Calu3 (cell line): ENCODE data around the gene CDKN1C. TPM values are rescaled to one million over a fixed set of nuclear protein-coding genes. Genes with fewer than 3 reads are reported as not detected.

Source experiments
- BruUV-seq: library from RNA; stranded (reverse); fragments of 400-500 nt; replicated peaks from 2 replicates; lab custom pipeline; 2021; lab: Mats Ljungman, UMichigan
- CTCF ChIA-PET: fragments of 300-600 bp; sonication (Branson Sonifier 250); formaldehyde crosslinking; loops from one replicate; lab custom pipeline; 2022; ENCODE audit warnings: antibody characterized with exemption; lab: Charles Lee
- DNase-seq: peaks from one replicate; pipeline ENCODE4 v3.0.0; 2022
- H3K27ac Mint-ChIP-seq: one replicate; pipeline ENCODE4 v1.8.0; 2022; ENCODE audit warnings: mixed read lengths; ENCODE audit not compliant: unreplicated experiment
- H3K27me3 Mint-ChIP-seq: one replicate; pipeline ENCODE4 v1.8.0; 2022; ENCODE audit warnings: mixed read lengths; ENCODE audit not compliant: unreplicated experiment
- H3K36me3 Mint-ChIP-seq: one replicate; pipeline ENCODE4 v1.8.0; 2022; ENCODE audit warnings: mild to moderate bottlenecking, moderate library complexity, mixed read lengths; ENCODE audit not compliant: insufficient read depth, unreplicated experiment
- H3K4me1 Mint-ChIP-seq: one replicate; pipeline ENCODE4 v1.8.0; 2022; ENCODE audit warnings: mild to moderate bottlenecking, low read depth, mixed read lengths; ENCODE audit not compliant: unreplicated experiment
- H3K4me3 Mint-ChIP-seq: one replicate; pipeline ENCODE4 v1.8.0; 2022; ENCODE audit warnings: mild to moderate bottlenecking, low read depth, moderate library complexity, mixed read lengths; ENCODE audit not compliant: unreplicated experiment
- H3K9me3 Mint-ChIP-seq: one replicate; pipeline ENCODE4 v1.8.0; 2022; ENCODE audit warnings: low read depth, mixed read lengths; ENCODE audit not compliant: unreplicated experiment
- CTCF ChIP-seq: fragments of 200-600 bp; IDR thresholded peaks from one replicate; pipeline ENCODE4 v1.8.0; 2022; ENCODE audit warnings: antibody characterized with exemption; ENCODE audit not compliant: unreplicated experiment
- intact Hi-C: fragments of 100-400 bp; cut with micrococcal nuclease; formaldehyde crosslinking; loops from one replicate; pipeline ENCODE4 v1.10.0; 2022; ENCODE audit not compliant: unreplicated experiment
- total RNA-seq: library from RNA; stranded (reverse); gene quantifications from 2 replicates; pipeline ENCODE4 v1.2.3, GENCODE V29; 2022

Gene CDKN1C
- total RNA-seq, 1 experiment from 2014 or later, result 2.4 TPM

- CTCF ChIA-PET, result no interaction called here
- BruUV-seq, result no TSS peak
- Mint-ChIP-seq H3K36me3 (peaks cover 5% of the 10 kb centered on the region), H3K4me1 (no peaks in the 10 kb centered on the region), H3K27me3 (peaks cover 58% of the 10 kb centered on the region), H3K9me3 (no peaks in the 10 kb centered on the region), H3K27ac (no peak overlapping the region), H3K4me3 (no peak overlapping the region)
- intact Hi-C loops, result no loop called here
- no peak for TF ChIP-seq CTCF
- DNase-seq, result no peak
Measured at GRCh38 chr11:2835751-2836150, 49.8 kb downstream of the CDKN1C start.

- CTCF ChIA-PET, result no interaction called here
- no peak overlapping the region for H3K27ac Mint-ChIP-seq
- H3K4me1 Mint-ChIP-seq, result no peaks in the 10 kb centered on the region
- TF ChIP-seq CTCF, result no peak
- DNase-seq, result no peak
- no peaks in the 10 kb centered on the region for H3K9me3 Mint-ChIP-seq
- intact Hi-C loops, result no loop called here
- H3K36me3 Mint-ChIP-seq, result peaks cover 5% of the 10 kb centered on the region
- H3K27me3 Mint-ChIP-seq, result peaks cover 53% of the 10 kb centered on the region
- BruUV-seq, result no TSS peak
- no peak overlapping the region for H3K4me3 Mint-ChIP-seq
Measured at GRCh38 chr11:2835296-2835695, 50.3 kb downstream of the CDKN1C start.

- Mint-ChIP-seq H3K4me3 (no peak overlapping the region), H3K36me3 (peaks cover 5% of the 10 kb centered on the region), H3K27me3 (peaks cover 53% of the 10 kb centered on the region), H3K9me3 (peaks cover under 1% of the 10 kb centered on the region), H3K4me1 (no peaks in the 10 kb centered on the region), H3K27ac (no peak overlapping the region)
- no TSS peak for BruUV-seq
- CTCF ChIA-PET, result no interaction called here
- intact Hi-C loops, result no loop called here
- no peak for DNase-seq
- TF ChIP-seq CTCF, result no peak
Measured at GRCh38 chr11:2834503-2835273, 50.9 kb downstream of the CDKN1C start.

- Mint-ChIP-seq H3K9me3 (peaks cover 8% of the 10 kb centered on the region), H3K27me3 (peaks cover 53% of the 10 kb centered on the region), H3K4me1 (no peaks in the 10 kb centered on the region), H3K36me3 (peaks cover 5% of the 10 kb centered on the region), H3K4me3 (no peak overlapping the region), H3K27ac (no peak overlapping the region)
- CTCF ChIA-PET, result no interaction called here
- intact Hi-C loops, result no loop called here
- no peak for TF ChIP-seq CTCF
- no peak for DNase-seq
- BruUV-seq, result no TSS peak
Measured at GRCh38 chr11:2833716-2834502, 51.7 kb downstream of the CDKN1C start.

Other genes with a start within 250 kb of the CDKN1C start
- 1.2 and 1.3 TPM in 2 replicates for gene KCNQ1OT1, start 185.8 kb downstream of the CDKN1C start, total RNA-seq
- gene PHLDA2, start 43.6 kb upstream of the CDKN1C start, total RNA-seq, result 111 and 142 TPM in 2 replicates
- 140 and 150 TPM in 2 replicates for gene NAP1L4, start 106.6 kb upstream of the CDKN1C start, total RNA-seq
- 67.6 and 80.1 TPM in 2 replicates for gene CARS1, start 171.6 kb upstream of the CDKN1C start, total RNA-seq